Ovary (tissue), 9 donors: ENCODE data around the gene ABCC12. TPM values are rescaled to one million over a fixed set of nuclear protein-coding genes. Genes with fewer than 3 reads are reported as not detected.

Experiments used
- DNase-seq, 5 donors: peaks; one replicate each; pipeline ENCODE4 v3.0.0-alpha.2; 2019 to 2020
- H3K27ac ChIP-seq, 2 donors: fragments of 200-600 bp; one replicate each; pipeline versions ENCODE4 v1.5.1 to v1.8.0; 2019 to 2022
- H3K27me3 ChIP-seq: fragments of 200-600 bp; one replicate; pipeline ENCODE4 v1.8.0; 2022
- H3K36me3 ChIP-seq: fragments of 200-600 bp; sonication (generic); one replicate; pipeline ENCODE4 v1.5.1; 2019
- H3K4me1 ChIP-seq: one replicate; pipeline ENCODE4 v1.8.1; 2013; ENCODE audit warnings: mild to moderate bottlenecking, moderate library complexity; ENCODE audit not compliant: insufficient read depth
- H3K4me3 ChIP-seq: fragments of 200-600 bp; sonication (generic); one replicate; pipeline ENCODE4 v1.5.1; 2017
- H3K9me3 ChIP-seq, 2 donors: fragments of 200-600 bp in 1 of 2; sonication (generic) in 1 of 2; one replicate each; pipeline versions ENCODE4 v1.5.1 to v1.8.1; 2013 to 2019; ENCODE audit warnings: mild to moderate bottlenecking in 1 of 2, moderate library complexity in 1 of 2
- CTCF ChIP-seq, 3 donors: fragments of 450-650 bp in 2 of 3; fragments of 200-600 bp in 1 of 3; IDR thresholded peaks; one replicate each; pipeline versions ENCODE4 v1.5.1 to v1.8.0; 2016 to 2022; ENCODE audit warnings: antibody characterized with exemption in 3 of 3, mild to moderate bottlenecking in 1 of 3
- EP300 ChIP-seq: sonication (generic); formaldehyde crosslinking; IDR thresholded peaks from one replicate; pipeline ENCODE4 v1.6.1; 2017; ENCODE audit warnings: antibody characterized with exemption
- POLR2A ChIP-seq: fragments of 450-650 bp; IDR thresholded peaks from one replicate; pipeline ENCODE4 v1.6.1; 2017; ENCODE audit warnings: antibody characterized with exemption, mild to moderate bottlenecking, moderate library complexity
- WGBS, 3 donors: extraction: QIAGEN DNeasy Blood & Tissue Kit in 1 of 3; methylation state at CpG; one replicate each; pipeline versions ENCODE4 v1.1.5 to v1.1.7; 2013 to 2017; 5-methylcytosine and 5-hydroxymethylcytosine counted together
- intact Hi-C, 4 donors: fragments of 100-400 bp; cut with DNase I; formaldehyde crosslinking; loops; one replicate each; pipeline versions ENCODE4 v1.11.0 to v1.15.1; 2022 to 2023
- polyA plus RNA-seq, 2 donors: library from polyadenylated mRNA; stranded (reverse); fragments of 200-250 nt in 1 of 2; fragments of 350-450 nt in 1 of 2; fragmentation: Illumina TruSeq in 1 of 2; extraction: RNeasy Lipid Tissue Mini Kit (QIAGEN cat#74804) in 1 of 2; gene quantifications; one replicate each; pipeline ENCODE4 v1.2.3, GENCODE V29; 2013 to 2014
- total RNA-seq, 7 donors: library from RNA; depleted of rRNA in 2 of 7; stranded (reverse); fragments of >200 nt in 2 of 7; fragmentation: NEBNext Ultra II Directional in 3 of 7; extraction: Animal tissue kit (Norgen Biotek cat#: 25700) in 3 of 7; gene quantifications; one replicate each; pipeline versions ENCODE4 v1.1.0 to v1.2.4, GENCODE V29; 2016 to 2023
- donor health status: DM: no; HTN: no; CAD: no; lungs with moderate emphysema.
- donor health status: DM: no; HTN: no; CAD: no.
- donor health status: Bipolar disorder and iron deficiency.
- donor health status: DM: yes; HTN: yes; CAD: no.
- donor health status: DM: no; HTN: no; CAD: no.
- donor health status: DM: yes; HTN: yes; CAD: no.

Gene ABCC12
- total and polyA plus RNA-seq, 9 donors = 0.08 to 0.12 (median 0.10) TPM; not detected in 6

GRCh38 chr16:48176635-48177408 is 21.0 kb upstream of the ABCC12 start:
- intact Hi-C loops = no loop called here
- Histone ChIP-seq H3K9me3 (no peaks in the 10 kb centered on the region), H3K4me1 (no peaks in the 10 kb centered on the region), H3K4me3 (no peak overlapping the region), H3K27me3 (no peaks in the 10 kb centered on the region), H3K36me3 (no peaks in the 10 kb centered on the region), H3K27ac (no peak overlapping the region)
- DNase-seq = no peak
- TF ChIP-seq POLR2A = no peak
- no peak for TF ChIP-seq CTCF (IDR thresholded peaks at IDR 0.05)
- TF ChIP-seq EP300 = no peak
- WGBS, 3 donors = 79 to 84% (median 80%) methylated on average over 20 of the region's 20 CpGs

DNA sequence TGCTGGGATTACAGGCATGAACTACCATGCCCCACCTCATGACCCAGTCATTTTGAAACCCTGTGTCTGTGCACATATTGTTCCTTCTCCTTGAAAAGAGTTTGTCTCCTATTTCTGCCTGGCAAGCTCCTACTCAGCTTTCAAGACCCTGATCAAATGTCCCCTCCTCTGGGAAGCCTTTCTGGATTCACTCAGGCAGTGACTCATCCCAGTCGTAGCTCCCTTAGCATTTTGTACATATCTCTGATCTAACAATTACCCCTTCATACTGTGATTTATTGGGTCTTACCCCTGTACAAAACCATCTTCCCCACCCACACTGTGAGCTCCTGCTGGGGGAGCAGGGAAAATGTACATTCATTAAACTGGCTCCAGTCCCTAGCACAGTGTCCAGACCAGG is 18.1 kb upstream of the ABCC12 start:
- H3K27me3 ChIP-seq = no peaks in the 10 kb centered on the region
- intact Hi-C loops = no loop called here
- 36 to 55% (median 44%) methylated on average over 1 of the region's 1 CpG for WGBS, 3 donors
- DNase-seq = no peak
- H3K4me3 ChIP-seq = no peak overlapping the region
- no peaks in the 10 kb centered on the region for H3K36me3 ChIP-seq
- H3K27ac ChIP-seq = no peak overlapping the region
- no peaks in the 10 kb centered on the region for H3K4me1 ChIP-seq
- no peaks in the 10 kb centered on the region for H3K9me3 ChIP-seq
- TF ChIP-seq POLR2A (no peak), EP300 (no peak), CTCF (IDR thresholded peaks at IDR 0.05) (no peak)

GRCh38 chr16:48172682-48173081 is 16.9 kb upstream of the ABCC12 start:
- H3K27me3 ChIP-seq = no peaks in the 10 kb centered on the region
- DNase-seq = no peak
- H3K9me3 ChIP-seq = no peaks in the 10 kb centered on the region
- H3K27ac ChIP-seq = no peak overlapping the region
- H3K36me3 ChIP-seq = no peaks in the 10 kb centered on the region
- no peak overlapping the region for H3K4me3 ChIP-seq
- 61 to 72% (median 65%) methylated on average over 1 of the region's 1 CpG for WGBS, 3 donors
- TF ChIP-seq CTCF (IDR thresholded peaks at IDR 0.05) (no peak), POLR2A (no peak), EP300 (no peak)
- intact Hi-C loops = no loop called here
- H3K4me1 ChIP-seq = no peaks in the 10 kb centered on the region

DNA sequence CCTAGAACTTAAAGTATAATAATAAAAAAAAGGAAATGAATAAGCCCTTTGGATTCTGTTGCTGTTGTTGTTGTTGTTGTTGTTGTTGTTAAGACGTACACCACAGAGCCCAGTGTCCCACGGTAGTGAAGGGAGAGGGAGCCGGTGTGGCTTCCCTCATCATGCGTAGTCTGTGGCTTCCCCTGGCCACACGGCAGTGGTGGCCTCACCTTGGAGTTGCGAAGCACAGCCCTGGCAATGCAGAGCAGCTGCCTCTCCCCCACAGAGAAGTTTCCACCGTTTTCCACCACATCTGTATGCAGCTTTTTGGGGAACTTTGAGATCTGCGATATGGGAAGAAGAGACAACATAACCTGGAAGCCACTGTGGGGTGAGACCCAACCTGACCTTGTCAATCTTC is 14.1 kb upstream of the ABCC12 start:
- Histone ChIP-seq H3K9me3 (no peaks in the 10 kb centered on the region), H3K36me3 (no peaks in the 10 kb centered on the region), H3K27me3 (no peaks in the 10 kb centered on the region), H3K4me3 (no peak overlapping the region), H3K4me1 (no peaks in the 10 kb centered on the region), H3K27ac (no peak overlapping the region)
- intact Hi-C loops = loop anchor here in 1 of 4 donors (10.0 kb wide), 1 partner anchor 1225 kb away; no protein-coding TSS in a partner anchor
- no peak for DNase-seq
- no peak for TF ChIP-seq POLR2A
- TF ChIP-seq CTCF (IDR thresholded peaks at IDR 0.05) = no peak
- TF ChIP-seq EP300 = no peak
- WGBS, 3 donors = 75 to 78% (median 77%) methylated on average over 8 of the region's 8 CpGs
